ENCODE data around the gene SYNE2.

Gene SYNE2

GRCh38 chr14:63982629-63983028, 129.8 kb downstream of the SYNE2 start:
- H3K27me3 ChIP-seq (ENCODE audit: control insufficient read depth, low read length), result no peaks in the 10 kb centered on the region
- H3K9me3 ChIP-seq (ENCODE audit: control insufficient read depth, insufficient read depth, low read length), result no peaks in the 10 kb centered on the region
- H3K36me3 ChIP-seq (ENCODE audit: control insufficient read depth, low read length), result peaks cover 87% of the 10 kb centered on the region
- H3K79me2 ChIP-seq (ENCODE audit: control insufficient read depth, low read length), result no peaks in the 10 kb centered on the region; the same call in 1 of the 2 replicates
- H3K4me2 ChIP-seq (ENCODE audit: low read length), result no peak overlapping the region
- no peaks in the 10 kb centered on the region for H3K4me1 ChIP-seq (ENCODE audit: control insufficient read depth, low read length)
- H3K9me2 ChIP-seq (replicated peaks; ENCODE audit: control insufficient read depth, low read length), result no peaks in the 10 kb centered on the region
- no peak overlapping the region for H3K27ac ChIP-seq (ENCODE audit: low read depth, low read length)
- H3F3A ChIP-seq (ENCODE audit: control insufficient read depth, insufficient read depth), result peaks cover 11% of the 10 kb centered on the region; the same call in 1 of the 2 replicates
- no peak overlapping the region for H3K4me3 ChIP-seq (ENCODE audit: low read length)
- no peak for TF ChIP-seq EZH2phosphoT487 (IDR thresholded peaks at IDR 0.05; ENCODE audit: borderline replicate concordance, low read length)
- TF ChIP-seq, protein P1, sequence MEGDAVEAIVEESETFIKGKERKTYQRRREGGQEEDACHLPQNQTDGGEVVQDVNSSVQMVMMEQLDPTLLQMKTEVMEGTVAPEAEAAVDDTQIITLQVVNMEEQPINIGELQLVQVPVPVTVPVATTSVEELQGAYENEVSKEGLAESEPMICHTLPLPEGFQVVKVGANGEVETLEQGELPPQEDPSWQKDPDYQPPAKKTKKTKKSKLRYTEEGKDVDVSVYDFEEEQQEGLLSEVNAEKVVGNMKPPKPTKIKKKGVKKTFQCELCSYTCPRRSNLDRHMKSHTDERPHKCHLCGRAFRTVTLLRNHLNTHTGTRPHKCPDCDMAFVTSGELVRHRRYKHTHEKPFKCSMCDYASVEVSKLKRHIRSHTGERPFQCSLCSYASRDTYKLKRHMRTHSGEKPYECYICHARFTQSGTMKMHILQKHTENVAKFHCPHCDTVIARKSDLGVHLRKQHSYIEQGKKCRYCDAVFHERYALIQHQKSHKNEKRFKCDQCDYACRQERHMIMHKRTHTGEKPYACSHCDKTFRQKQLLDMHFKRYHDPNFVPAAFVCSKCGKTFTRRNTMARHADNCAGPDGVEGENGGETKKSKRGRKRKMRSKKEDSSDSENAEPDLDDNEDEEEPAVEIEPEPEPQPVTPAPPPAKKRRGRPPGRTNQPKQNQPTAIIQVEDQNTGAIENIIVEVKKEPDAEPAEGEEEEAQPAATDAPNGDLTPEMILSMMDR (IDR thresholded peaks at IDR 0.05; ENCODE audit: low read depth, low read length, poor library complexity, severe bottlenecking), result no peak
- no peaks in the 10 kb centered on the region for H4K20me1 ChIP-seq (ENCODE audit: control insufficient read depth, insufficient read depth, low read depth, low read length)

- H3K79me2 ChIP-seq (ENCODE audit: control insufficient read depth, low read length), result no peaks in the 10 kb centered on the region; the same call in 1 of the 2 replicates
- H4K20me1 ChIP-seq (ENCODE audit: control insufficient read depth, insufficient read depth, low read depth, low read length), result no peaks in the 10 kb centered on the region
- peaks cover 83% of the 10 kb centered on the region for H3K36me3 ChIP-seq (ENCODE audit: control insufficient read depth, low read length)
- H3K9me3 ChIP-seq (ENCODE audit: control insufficient read depth, insufficient read depth, low read length), result no peaks in the 10 kb centered on the region
- TF ChIP-seq, protein P1 (IDR thresholded peaks at IDR 0.05; ENCODE audit: low read depth, low read length, poor library complexity, severe bottlenecking), result no peak
- H3F3A ChIP-seq (ENCODE audit: control insufficient read depth, insufficient read depth), result peaks cover 13% of the 10 kb centered on the region
- H3K4me2 ChIP-seq (ENCODE audit: low read length), result no peak overlapping the region
- no peaks in the 10 kb centered on the region for H3K9me2 ChIP-seq (replicated peaks; ENCODE audit: control insufficient read depth, low read length)
- no peaks in the 10 kb centered on the region for H3K4me1 ChIP-seq (ENCODE audit: control insufficient read depth, low read length)
- H3K27me3 ChIP-seq (ENCODE audit: control insufficient read depth, low read length), result no peaks in the 10 kb centered on the region
- no peak overlapping the region for H3K27ac ChIP-seq (ENCODE audit: low read depth, low read length)
- H3K4me3 ChIP-seq (ENCODE audit: low read length), result no peak overlapping the region
Measured at GRCh38 chr14:63986789-63987533, 134.2 kb downstream of the SYNE2 start.

DNA sequence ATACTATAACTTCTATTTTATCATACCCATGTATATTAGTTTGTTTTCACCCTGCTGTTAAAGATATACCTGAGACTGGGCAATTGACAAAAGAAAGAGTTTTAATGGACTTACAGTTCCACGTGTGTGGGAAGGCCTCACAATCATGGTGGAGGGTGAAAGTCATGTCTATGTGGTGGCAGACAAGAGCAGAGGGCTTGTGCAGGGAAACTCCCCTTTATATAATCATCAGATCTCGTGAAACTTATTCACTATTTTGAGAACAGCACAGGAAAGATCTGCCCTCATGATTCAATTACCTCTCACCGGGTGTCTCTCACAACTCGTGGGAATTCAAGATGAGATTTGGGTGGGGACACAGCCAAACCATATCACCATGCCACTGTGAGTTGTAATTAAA, 135.8 kb downstream of the SYNE2 start:
- Histone ChIP-seq H3K4me3 (ENCODE audit: low read length) (no peak overlapping the region), H3K4me2 (ENCODE audit: low read length) (no peak overlapping the region), H3K9me2 (replicated peaks; ENCODE audit: control insufficient read depth, low read length) (no peaks in the 10 kb centered on the region), H3K27ac (ENCODE audit: low read depth, low read length) (no peak overlapping the region), H3K4me1 (ENCODE audit: control insufficient read depth, low read length) (no peaks in the 10 kb centered on the region), H3K79me2 (ENCODE audit: control insufficient read depth, low read length) (no peaks in the 10 kb centered on the region; the same call in 1 of the 2 replicates), H3K27me3 (ENCODE audit: control insufficient read depth, low read length) (no peaks in the 10 kb centered on the region), H3K36me3 (ENCODE audit: control insufficient read depth, low read length) (peaks cover 83% of the 10 kb centered on the region), H4K20me1 (ENCODE audit: control insufficient read depth, insufficient read depth, low read depth, low read length) (no peaks in the 10 kb centered on the region), H3F3A (ENCODE audit: control insufficient read depth, insufficient read depth) (peaks cover 9% of the 10 kb centered on the region), H3K9me3 (ENCODE audit: control insufficient read depth, insufficient read depth, low read length) (no peaks in the 10 kb centered on the region)
- TF ChIP-seq, protein P1 (IDR thresholded peaks at IDR 0.05; ENCODE audit: low read depth, low read length, poor library complexity, severe bottlenecking), result no peak
- no peak for TF ChIP-seq EZH2phosphoT487 (IDR thresholded peaks at IDR 0.05; ENCODE audit: borderline replicate concordance, low read length)
